MM.1S (cell line): Measurements from ENCODE around the gene FBLN7.

Experiments used
- CTCF ChIP-seq: fragments of 300-600 bp; sonication (generic); IDR thresholded peaks from 2 replicates; pipeline ENCODE4 v1.5.1; 2016; ENCODE audit warnings: antibody characterized with exemption, low read length, mixed read lengths
- EZH2 ChIP-seq: fragments of 300-600 bp; sonication (generic); optimal IDR thresholded peaks from 2 replicates; pipeline ENCODE3; 2017; ENCODE audit warnings: low read depth, mild to moderate bottlenecking, antibody characterized with exemption, low read length, mixed read lengths
- EZH2phosphoT487 ChIP-seq: fragments of 300-600 bp; sonication (generic); IDR thresholded peaks from 2 replicates; pipeline ENCODE4 v1.6.1; 2018; ENCODE audit warnings: antibody characterized with exemption, low read length

- TF ChIP-seq EZH2: no peak
- TF ChIP-seq CTCF: no peak
- TF ChIP-seq EZH2phosphoT487: no peak
These were observed 78.0 kb downstream of the FBLN7 start for GRCh38 chr2:112216167-112216566.
